ENCODE measurements around the gene KRT24. TPM values are rescaled to one million over a fixed set of nuclear protein-coding genes. Genes with fewer than 3 reads are reported as not detected.

Gene KRT24
- total RNA-seq, 1 experiment from 2014 or later = not detected

DNA sequence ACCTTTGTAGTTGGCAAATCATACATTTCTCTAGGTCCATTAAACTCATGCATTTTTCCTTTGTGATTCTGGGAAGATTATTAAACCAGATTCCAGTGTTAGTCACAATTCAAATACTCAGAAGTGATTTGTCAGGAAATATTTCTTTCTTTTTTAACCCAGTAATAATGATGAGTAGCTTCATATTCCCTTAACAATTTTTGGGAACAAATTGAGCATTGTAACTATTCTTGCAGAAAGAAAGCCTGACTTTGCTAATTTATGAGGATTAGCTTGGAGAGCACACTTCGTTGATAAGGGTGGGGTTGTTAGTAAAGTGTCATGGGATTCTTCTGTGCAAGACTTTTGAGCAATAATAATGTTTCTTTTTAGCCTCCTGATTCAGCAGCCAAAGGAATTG lies 18.7 kb upstream of the KRT24 start:
- ChIA-PET CTCF (no interaction called here), POLR2A (ENCODE audit: unreplicated experiment) (interaction anchor here (0.7 kb wide), 1 partner anchor 314 kb away, joined by 9 read pairs; no protein-coding TSS in a partner anchor)
- Histone ChIP-seq H3K27ac (no peak overlapping the region), H3K4me2 (no peak overlapping the region), H3K79me2 (ENCODE audit: low read depth) (no peaks in the 10 kb centered on the region), H3K4me3 (no peak overlapping the region), H4K20me1 (ENCODE audit: insufficient read depth) (no peaks in the 10 kb centered on the region), H3K9me2 (ENCODE audit: insufficient read depth) (no peaks in the 10 kb centered on the region; the same call in 1 of the 2 replicates), H3K9me3 (ENCODE audit: insufficient read depth, low read depth) (no peaks in the 10 kb centered on the region), H3K27me3 (ENCODE audit: insufficient read depth, low read depth) (no peaks in the 10 kb centered on the region), H2AFZ (no peak overlapping the region), H3K4me1 (replicated peaks; ENCODE audit: insufficient read depth) (peaks cover 3% of the 10 kb centered on the region; the same call in 1 of the 2 replicates), H3K36me3 (ENCODE audit: low read depth) (no peaks in the 10 kb centered on the region), H3F3A (ENCODE audit: insufficient read depth, low read depth) (no peaks in the 10 kb centered on the region)
- TF ChIP-seq, protein P1, sequence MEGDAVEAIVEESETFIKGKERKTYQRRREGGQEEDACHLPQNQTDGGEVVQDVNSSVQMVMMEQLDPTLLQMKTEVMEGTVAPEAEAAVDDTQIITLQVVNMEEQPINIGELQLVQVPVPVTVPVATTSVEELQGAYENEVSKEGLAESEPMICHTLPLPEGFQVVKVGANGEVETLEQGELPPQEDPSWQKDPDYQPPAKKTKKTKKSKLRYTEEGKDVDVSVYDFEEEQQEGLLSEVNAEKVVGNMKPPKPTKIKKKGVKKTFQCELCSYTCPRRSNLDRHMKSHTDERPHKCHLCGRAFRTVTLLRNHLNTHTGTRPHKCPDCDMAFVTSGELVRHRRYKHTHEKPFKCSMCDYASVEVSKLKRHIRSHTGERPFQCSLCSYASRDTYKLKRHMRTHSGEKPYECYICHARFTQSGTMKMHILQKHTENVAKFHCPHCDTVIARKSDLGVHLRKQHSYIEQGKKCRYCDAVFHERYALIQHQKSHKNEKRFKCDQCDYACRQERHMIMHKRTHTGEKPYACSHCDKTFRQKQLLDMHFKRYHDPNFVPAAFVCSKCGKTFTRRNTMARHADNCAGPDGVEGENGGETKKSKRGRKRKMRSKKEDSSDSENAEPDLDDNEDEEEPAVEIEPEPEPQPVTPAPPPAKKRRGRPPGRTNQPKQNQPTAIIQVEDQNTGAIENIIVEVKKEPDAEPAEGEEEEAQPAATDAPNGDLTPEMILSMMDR (conservative IDR thresholded peaks at IDR 0.05) = no peak
- no peak for TF ChIP-seq EZH2 (IDR thresholded peaks at IDR 0.05; ENCODE audit: low read depth)
- intact Hi-C loops (cut with micrococcal nuclease; ENCODE audit: unreplicated experiment) = no loop called here
- DNase-seq = peak in 1 of 2 experiments; percentile 42
- no TSS peak for BruUV-seq (replicated peaks)

DNA sequence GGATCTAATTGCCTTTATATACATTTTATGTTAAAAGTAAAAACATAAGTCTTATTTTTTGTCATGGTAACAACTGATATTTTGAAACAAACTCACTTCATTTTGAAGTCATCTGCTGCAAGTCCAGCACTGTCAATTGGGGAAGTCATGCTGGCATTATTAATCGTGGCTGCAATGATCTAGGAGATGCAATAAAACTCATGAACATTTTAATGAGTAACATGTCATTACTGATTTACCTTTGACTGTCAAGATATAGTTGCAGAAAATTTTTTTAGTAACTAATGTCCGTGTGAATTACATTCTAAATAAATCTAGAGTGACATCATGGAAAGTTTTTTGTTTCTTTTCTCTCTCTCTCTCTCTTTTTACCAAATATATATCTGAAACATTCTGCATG lies 17.3 kb upstream of the KRT24 start:
- Histone ChIP-seq H3K36me3 (ENCODE audit: low read depth) (no peaks in the 10 kb centered on the region), H3K79me2 (ENCODE audit: low read depth) (no peaks in the 10 kb centered on the region), H3K9me2 (ENCODE audit: insufficient read depth) (no peaks in the 10 kb centered on the region; the same call in 1 of the 2 replicates), H4K20me1 (ENCODE audit: insufficient read depth) (no peaks in the 10 kb centered on the region), H3K4me2 (no peak overlapping the region), H3K4me1 (replicated peaks; ENCODE audit: insufficient read depth) (no peaks in the 10 kb centered on the region), H3F3A (ENCODE audit: insufficient read depth, low read depth) (no peaks in the 10 kb centered on the region), H3K27me3 (ENCODE audit: insufficient read depth, low read depth) (no peaks in the 10 kb centered on the region), H2AFZ (no peak overlapping the region), H3K27ac (no peak overlapping the region), H3K9me3 (ENCODE audit: insufficient read depth, low read depth) (peaks cover 3% of the 10 kb centered on the region; the same call in 1 of the 2 replicates), H3K4me3 (no peak overlapping the region)
- DNase-seq = no peak
- intact Hi-C loops (cut with micrococcal nuclease; ENCODE audit: unreplicated experiment) = no loop called here
- POLR2A ChIA-PET (ENCODE audit: unreplicated experiment) = no interaction called here
- TF ChIP-seq, protein P1 (conservative IDR thresholded peaks at IDR 0.05) = no peak
- no peak for TF ChIP-seq EZH2 (IDR thresholded peaks at IDR 0.05; ENCODE audit: low read depth)
- CTCF ChIA-PET = no interaction called here
- BruUV-seq (replicated peaks) = no TSS peak

DNA sequence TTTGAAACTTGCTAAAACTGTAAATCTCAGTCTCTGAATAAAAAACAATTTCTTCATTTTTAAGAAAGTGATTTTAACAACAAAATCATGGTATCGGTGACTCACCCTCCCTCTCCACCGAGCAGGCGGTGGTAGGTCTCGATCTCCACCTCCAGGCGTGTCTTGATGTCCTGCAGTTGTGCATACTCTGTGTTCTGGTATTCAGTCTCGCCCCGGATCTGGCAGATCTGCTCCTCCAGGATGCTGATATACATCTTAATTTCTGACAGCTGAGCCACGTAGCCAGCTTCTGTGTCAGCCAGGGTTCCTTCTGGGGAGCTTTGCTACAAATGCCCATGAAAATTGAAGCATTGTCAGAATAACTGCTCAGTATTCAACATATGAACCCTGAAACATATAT lies 15.4 kb upstream of the KRT24 start:
- intact Hi-C loops (cut with micrococcal nuclease; ENCODE audit: unreplicated experiment) = no loop called here
- Histone ChIP-seq H3K4me3 (no peak overlapping the region), H3K27me3 (ENCODE audit: insufficient read depth, low read depth) (no peaks in the 10 kb centered on the region), H3K9me2 (ENCODE audit: insufficient read depth) (no peaks in the 10 kb centered on the region), H3K36me3 (ENCODE audit: low read depth) (no peaks in the 10 kb centered on the region), H3K27ac (no peak overlapping the region), H3K4me2 (no peak overlapping the region), H3F3A (ENCODE audit: insufficient read depth, low read depth) (no peaks in the 10 kb centered on the region), H4K20me1 (ENCODE audit: insufficient read depth) (no peaks in the 10 kb centered on the region), H3K9me3 (ENCODE audit: insufficient read depth, low read depth) (peaks cover 3% of the 10 kb centered on the region; the same call in 1 of the 2 replicates), H3K79me2 (ENCODE audit: low read depth) (no peaks in the 10 kb centered on the region), H2AFZ (no peak overlapping the region), H3K4me1 (replicated peaks; ENCODE audit: insufficient read depth) (no peaks in the 10 kb centered on the region)
- no peak for TF ChIP-seq EZH2 (IDR thresholded peaks at IDR 0.05; ENCODE audit: low read depth)
- TF ChIP-seq, protein P1 (conservative IDR thresholded peaks at IDR 0.05) = no peak
- ChIA-PET POLR2A (ENCODE audit: unreplicated experiment) (no interaction called here), CTCF (no interaction called here)
- DNase-seq = peak; percentile 25 to 48
- BruUV-seq (replicated peaks) = no TSS peak
